HG03457 (cell line): ENCODE measurements around the gene PMS2.
"Not testable (repeated sequence)": the region's sequence is repeated elsewhere in the genome, so short reads cannot be mapped to it uniquely, and the experiment has no call there.

Experiments
- ATAC-seq: cut with Tn5 transposase; IDR thresholded peaks from one replicate; pipeline ENCODE4 v1.9.1; 2021; ENCODE audit warnings: moderate number of reproducible peaks; ENCODE audit not compliant: unreplicated experiment

PMS2 gene

GRCh38 chr7:5930290-5930689, 78.6 kb downstream of the PMS2 start:
- not testable (repeated sequence) for ATAC-seq

DNA sequence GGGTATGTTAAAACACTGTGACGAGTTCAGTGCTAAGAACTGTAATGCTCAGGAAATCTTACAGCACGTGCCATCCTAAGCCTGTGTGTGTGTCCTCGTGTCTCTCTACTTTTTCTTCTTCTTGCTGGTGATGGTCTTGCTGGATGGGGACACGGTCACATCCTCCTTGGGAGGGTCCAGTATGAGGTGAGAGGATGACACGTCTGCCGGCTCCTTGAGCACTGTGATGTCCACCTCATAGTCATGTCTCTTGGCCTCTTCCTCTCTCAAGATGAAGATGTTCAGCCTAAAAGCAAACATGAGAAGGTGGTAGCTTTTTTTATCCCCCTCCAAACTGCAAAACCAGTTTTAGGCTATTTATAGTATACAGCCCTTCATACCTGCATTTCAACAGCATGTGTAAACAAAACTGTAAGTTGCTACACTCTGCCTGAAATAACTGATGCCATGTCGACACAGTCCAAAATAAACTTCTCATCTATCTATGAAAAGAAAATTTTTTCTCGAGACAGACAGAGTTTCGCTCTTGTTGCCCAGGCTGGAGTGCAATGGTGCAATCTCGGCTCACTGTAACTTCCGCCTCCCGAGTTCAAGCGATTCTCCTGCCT, 82.5 kb downstream of the PMS2 start:
- ATAC-seq = not testable (repeated sequence)

GRCh38 chr7:5924630-5925029, 84.2 kb downstream of the PMS2 start:
- ATAC-seq = not testable (repeated sequence)

DNA sequence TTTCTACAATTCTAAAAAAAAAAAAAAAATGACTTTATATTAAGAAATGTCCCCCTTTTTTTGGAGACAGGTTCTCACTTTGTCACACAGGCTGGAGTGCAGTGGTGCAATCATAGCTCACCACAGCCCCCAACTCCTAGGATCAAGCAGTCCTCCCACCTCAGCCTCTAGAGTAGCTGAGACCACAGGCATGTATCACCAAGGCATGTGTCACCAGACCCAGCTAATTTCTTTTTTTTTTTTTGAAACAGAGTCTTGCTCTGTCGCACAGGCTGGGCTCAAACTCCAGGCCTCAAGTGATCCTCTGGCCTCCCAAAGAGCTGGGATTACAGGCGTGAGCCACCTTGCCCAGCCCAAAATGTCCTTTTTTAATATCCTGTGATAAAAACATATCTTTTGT, 84.7 kb downstream of the PMS2 start:
- ATAC-seq = not testable (repeated sequence)
